ENCODE measurements around the gene RAE1. TPM values are rescaled to one million over a fixed set of nuclear protein-coding genes. Genes with fewer than 3 reads are reported as not detected.

Gene RAE1
- total RNA-seq, 6 donors from 2014 or later, result 10.1 to 31.0 (median 17.9) TPM

GRCh38 chr20:57364451-57364850 lies 13.4 kb downstream of the RAE1 start:
- DNase-seq, result no peak
- Histone ChIP-seq H3K36me3 (peaks cover 40 to 75% (median 63%) of the 10 kb centered on the region in 4 donors), H3K27me3 (no peaks in the 10 kb centered on the region)

DNA sequence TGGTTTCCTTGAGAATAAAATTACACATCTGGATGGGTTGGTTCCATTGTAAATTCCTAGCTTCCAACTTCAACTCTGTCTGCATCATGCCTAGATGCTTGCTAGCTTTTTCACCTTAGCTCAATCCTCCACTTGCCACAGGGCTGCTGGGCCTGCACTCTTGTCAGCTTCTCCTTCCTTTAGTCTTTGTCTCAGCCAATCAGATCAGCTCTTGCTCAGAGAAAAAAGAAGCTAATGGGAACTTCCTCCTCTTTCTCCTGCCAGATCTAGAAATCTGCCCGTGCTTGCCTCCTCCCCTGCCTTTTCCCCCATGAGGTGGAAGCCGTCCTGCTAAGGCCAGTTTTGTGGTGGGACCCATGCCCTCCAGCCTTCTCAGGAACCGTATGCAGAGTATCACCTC lies 18.5 kb downstream of the RAE1 start:
- Histone ChIP-seq H3K4me1 (peaks cover 2 to 5% (median 3%) of the 10 kb centered on the region in 4 donors), H3K27ac (no peak overlapping the region), H3K27me3 (no peaks in the 10 kb centered on the region), H3K36me3 (peaks cover 50 to 99% (median 94%) of the 10 kb centered on the region in 4 donors), H3K4me3 (no peak overlapping the region), H3K9me3 (no peaks in the 10 kb centered on the region)
- WGBS, 2 donors, result 76 to 82% methylated on average over 3 of the region's 3 CpGs
- no peak for ATAC-seq (ENCODE audit: low FRiP score in 2 of 2)
- TF ChIP-seq, protein P1, sequence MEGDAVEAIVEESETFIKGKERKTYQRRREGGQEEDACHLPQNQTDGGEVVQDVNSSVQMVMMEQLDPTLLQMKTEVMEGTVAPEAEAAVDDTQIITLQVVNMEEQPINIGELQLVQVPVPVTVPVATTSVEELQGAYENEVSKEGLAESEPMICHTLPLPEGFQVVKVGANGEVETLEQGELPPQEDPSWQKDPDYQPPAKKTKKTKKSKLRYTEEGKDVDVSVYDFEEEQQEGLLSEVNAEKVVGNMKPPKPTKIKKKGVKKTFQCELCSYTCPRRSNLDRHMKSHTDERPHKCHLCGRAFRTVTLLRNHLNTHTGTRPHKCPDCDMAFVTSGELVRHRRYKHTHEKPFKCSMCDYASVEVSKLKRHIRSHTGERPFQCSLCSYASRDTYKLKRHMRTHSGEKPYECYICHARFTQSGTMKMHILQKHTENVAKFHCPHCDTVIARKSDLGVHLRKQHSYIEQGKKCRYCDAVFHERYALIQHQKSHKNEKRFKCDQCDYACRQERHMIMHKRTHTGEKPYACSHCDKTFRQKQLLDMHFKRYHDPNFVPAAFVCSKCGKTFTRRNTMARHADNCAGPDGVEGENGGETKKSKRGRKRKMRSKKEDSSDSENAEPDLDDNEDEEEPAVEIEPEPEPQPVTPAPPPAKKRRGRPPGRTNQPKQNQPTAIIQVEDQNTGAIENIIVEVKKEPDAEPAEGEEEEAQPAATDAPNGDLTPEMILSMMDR (IDR thresholded peaks at IDR 0.05), result no peak
- TF ChIP-seq POLR2AphosphoS5 (IDR thresholded peaks at IDR 0.05) (no peak), POLR2A (IDR thresholded peaks at IDR 0.05) (no peak), EP300 (IDR thresholded peaks at IDR 0.05) (no peak)
- no peak for DNase-seq

More at GRCh38 chr20:57364451-57364850, 13.4 kb downstream of the RAE1 start:
- H3K4me3 ChIP-seq, result no peak overlapping the region
- ATAC-seq (ENCODE audit: low FRiP score in 2 of 2), result no peak
- no peaks in the 10 kb centered on the region for H3K9me3 ChIP-seq
- no peak overlapping the region for H3K27ac ChIP-seq
- H3K4me1 ChIP-seq, result no peaks in the 10 kb centered on the region
- TF ChIP-seq, protein P1 (IDR thresholded peaks at IDR 0.05), result no peak
- TF ChIP-seq EP300 (IDR thresholded peaks at IDR 0.05) (no peak), POLR2A (IDR thresholded peaks at IDR 0.05) (no peak), POLR2AphosphoS5 (IDR thresholded peaks at IDR 0.05) (no peak)

- TF ChIP-seq, protein P1 (IDR thresholded peaks at IDR 0.05), result no peak
- TF ChIP-seq POLR2AphosphoS5 (IDR thresholded peaks at IDR 0.05), result no peak
- no peak for TF ChIP-seq POLR2A (IDR thresholded peaks at IDR 0.05)
- no peak for TF ChIP-seq EP300 (IDR thresholded peaks at IDR 0.05)
- H3K36me3 ChIP-seq, result peaks cover 53 to 100% (median 96%) of the 10 kb centered on the region in 4 donors
Measured at GRCh38 chr20:57370316-57370715, 19.3 kb downstream of the RAE1 start.

GRCh38 chr20:57371363-57371762 lies 20.3 kb downstream of the RAE1 start:
- no peak overlapping the region for H3K27ac ChIP-seq
- no peaks in the 10 kb centered on the region for H3K9me3 ChIP-seq
- H3K36me3 ChIP-seq, result peaks cover 47 to 100% (median 95%) of the 10 kb centered on the region in 4 donors
- no peak for ATAC-seq (ENCODE audit: low FRiP score in 2 of 2)
- DNase-seq, result no peak
- peaks cover 2 to 11% (median 4%) of the 10 kb centered on the region in 4 donors for H3K4me1 ChIP-seq
- no peak for TF ChIP-seq EP300 (IDR thresholded peaks at IDR 0.05)
- TF ChIP-seq, protein P1 (IDR thresholded peaks at IDR 0.05), result no peak
- no peak for TF ChIP-seq POLR2A (IDR thresholded peaks at IDR 0.05)
- TF ChIP-seq POLR2AphosphoS5 (IDR thresholded peaks at IDR 0.05), result no peak
- H3K4me3 ChIP-seq, result no peak overlapping the region
- no peaks in the 10 kb centered on the region for H3K27me3 ChIP-seq
- 88% methylated on average over 4 of the region's 4 CpGs for WGBS, 2 donors

More at GRCh38 chr20:57370316-57370715, 19.3 kb downstream of the RAE1 start:
- Histone ChIP-seq H3K27me3 (no peaks in the 10 kb centered on the region), H3K27ac (no peak overlapping the region), H3K4me1 (peaks cover 2 to 6% (median 4%) of the 10 kb centered on the region in 4 donors), H3K4me3 (no peak overlapping the region), H3K9me3 (no peaks in the 10 kb centered on the region)
- ATAC-seq (ENCODE audit: low FRiP score in 2 of 2) (no peak), DNase-seq (no peak)
- 95 to 97% methylated on average over 9 of the region's 9 CpGs for WGBS, 2 donors

- H3K9me3 ChIP-seq, result no peaks in the 10 kb centered on the region
- H3K27ac ChIP-seq, result no peak overlapping the region
- DNase-seq (no peak), ATAC-seq (ENCODE audit: low FRiP score in 2 of 2) (no peak)
- H3K27me3 ChIP-seq, result no peaks in the 10 kb centered on the region
- peaks cover 2 to 11% (median 4%) of the 10 kb centered on the region in 4 donors for H3K4me1 ChIP-seq
- peaks cover 47 to 100% (median 93%) of the 10 kb centered on the region in 4 donors for H3K36me3 ChIP-seq
- no peak for TF ChIP-seq EP300 (IDR thresholded peaks at IDR 0.05)
- TF ChIP-seq, protein P1 (IDR thresholded peaks at IDR 0.05), result no peak
- 82 to 83% methylated on average over 9 of the region's 9 CpGs for WGBS, 2 donors
- H3K4me3 ChIP-seq, result no peak overlapping the region
Measured at GRCh38 chr20:57372157-57372556, 21.1 kb downstream of the RAE1 start.
